ENCODE data around the gene SCT.
A peak's percentile ranks its signal among the peaks of the same experiment; 100 is the strongest.

SCT gene

GRCh38 chr11:592918-593317 lies 34.1 kb downstream of the SCT start:
- Mint-ChIP-seq H3K9me3 (no peaks in the 10 kb centered on the region), H3K27me3 (no peaks in the 10 kb centered on the region), H3K36me3 (peaks cover 60% of the 10 kb centered on the region), H3K4me1 (peaks cover 7% of the 10 kb centered on the region), H3K4me3 (no peak overlapping the region), H3K27ac (no peak overlapping the region)
- ATAC-seq = no peak

- peaks cover 7% of the 10 kb centered on the region for H3K4me1 Mint-ChIP-seq
- ATAC-seq = no peak
- H3K36me3 Mint-ChIP-seq = peaks cover 64% of the 10 kb centered on the region
- H3K27me3 Mint-ChIP-seq = no peaks in the 10 kb centered on the region
- H3K27ac Mint-ChIP-seq = no peak overlapping the region
- no peak overlapping the region for H3K4me3 Mint-ChIP-seq
- no peaks in the 10 kb centered on the region for H3K9me3 Mint-ChIP-seq
Measured at GRCh38 chr11:592501-592900, 34.5 kb downstream of the SCT start.

- no peak for ATAC-seq
- H3K9me3 Mint-ChIP-seq = no peaks in the 10 kb centered on the region
- H3K4me3 Mint-ChIP-seq = no peak overlapping the region
- H3K27me3 Mint-ChIP-seq = no peaks in the 10 kb centered on the region
- peaks cover 69% of the 10 kb centered on the region for H3K36me3 Mint-ChIP-seq
- no peak overlapping the region for H3K27ac Mint-ChIP-seq
- peaks cover 7% of the 10 kb centered on the region for H3K4me1 Mint-ChIP-seq
Measured at GRCh38 chr11:590997-591396, 36.0 kb downstream of the SCT start.

GRCh38 chr11:589798-590197 lies 37.2 kb downstream of the SCT start:
- Mint-ChIP-seq H3K36me3 (peaks cover 70% of the 10 kb centered on the region), H3K27ac (no peak overlapping the region), H3K9me3 (no peaks in the 10 kb centered on the region), H3K4me1 (peaks cover 7% of the 10 kb centered on the region), H3K4me3 (no peak overlapping the region), H3K27me3 (no peaks in the 10 kb centered on the region)
- ATAC-seq = no peak

GRCh38 chr11:587978-588380 lies 39.0 kb downstream of the SCT start:
- H3K4me1 Mint-ChIP-seq = peaks cover 11% of the 10 kb centered on the region
- H3K27ac Mint-ChIP-seq = no peak overlapping the region
- no peak overlapping the region for H3K4me3 Mint-ChIP-seq
- no peaks in the 10 kb centered on the region for H3K27me3 Mint-ChIP-seq
- no peaks in the 10 kb centered on the region for H3K9me3 Mint-ChIP-seq
- ATAC-seq = no peak
- H3K36me3 Mint-ChIP-seq = peaks cover 69% of the 10 kb centered on the region

- Mint-ChIP-seq H3K4me1 (peaks cover 11% of the 10 kb centered on the region), H3K27me3 (no peaks in the 10 kb centered on the region), H3K4me3 (no peak overlapping the region), H3K9me3 (no peaks in the 10 kb centered on the region), H3K36me3 (peaks cover 64% of the 10 kb centered on the region), H3K27ac (no peak overlapping the region)
- no peak for ATAC-seq
Measured at GRCh38 chr11:587546-587945, 39.4 kb downstream of the SCT start.

- H3K4me3 Mint-ChIP-seq = no peak overlapping the region
- H3K27me3 Mint-ChIP-seq = no peaks in the 10 kb centered on the region
- ATAC-seq = no peak
- H3K27ac Mint-ChIP-seq = no peak overlapping the region
- H3K36me3 Mint-ChIP-seq = peaks cover 64% of the 10 kb centered on the region
- peaks cover 16% of the 10 kb centered on the region for H3K4me1 Mint-ChIP-seq
- H3K9me3 Mint-ChIP-seq = no peaks in the 10 kb centered on the region
Measured at GRCh38 chr11:586376-587316, 40.3 kb downstream of the SCT start.

- peaks cover 52% of the 10 kb centered on the region for H3K36me3 Mint-ChIP-seq
- peaks cover 34% of the 10 kb centered on the region for H3K4me1 Mint-ChIP-seq
- no peaks in the 10 kb centered on the region for H3K27me3 Mint-ChIP-seq
- no peaks in the 10 kb centered on the region for H3K9me3 Mint-ChIP-seq
- no peak overlapping the region for H3K4me3 Mint-ChIP-seq
- no peak for ATAC-seq
- no peak overlapping the region for H3K27ac Mint-ChIP-seq
Measured at GRCh38 chr11:584287-584686, 42.7 kb downstream of the SCT start.

GRCh38 chr11:581752-582151 lies 45.2 kb downstream of the SCT start:
- Mint-ChIP-seq H3K4me3 (no peak overlapping the region), H3K27ac (no peak overlapping the region), H3K27me3 (no peaks in the 10 kb centered on the region)

GRCh38 chr11:581342-581741 lies 45.6 kb downstream of the SCT start:
- no peak for ATAC-seq
- H3K36me3 Mint-ChIP-seq = peaks cover 26% of the 10 kb centered on the region
- no peaks in the 10 kb centered on the region for H3K27me3 Mint-ChIP-seq
- no peaks in the 10 kb centered on the region for H3K9me3 Mint-ChIP-seq
- no peak overlapping the region for H3K4me3 Mint-ChIP-seq
- peaks cover 53% of the 10 kb centered on the region for H3K4me1 Mint-ChIP-seq
- no peak overlapping the region for H3K27ac Mint-ChIP-seq

More at GRCh38 chr11:581752-582151, 45.2 kb downstream of the SCT start:
- no peaks in the 10 kb centered on the region for H3K9me3 Mint-ChIP-seq
- H3K36me3 Mint-ChIP-seq = peaks cover 30% of the 10 kb centered on the region
- peaks cover 53% of the 10 kb centered on the region for H3K4me1 Mint-ChIP-seq
- no peak for ATAC-seq

- no peak overlapping the region for H3K27ac Mint-ChIP-seq
- H3K9me3 Mint-ChIP-seq = no peaks in the 10 kb centered on the region
- H3K4me1 Mint-ChIP-seq = peaks cover 58% of the 10 kb centered on the region
- no peak for ATAC-seq
- peak overlapping the region; percentile 16 for H3K4me3 Mint-ChIP-seq
- H3K27me3 Mint-ChIP-seq = peaks cover 6% of the 10 kb centered on the region
- H3K36me3 Mint-ChIP-seq = peaks cover 22% of the 10 kb centered on the region
Measured at GRCh38 chr11:579830-580601, 47.0 kb downstream of the SCT start.

- ATAC-seq = no peak
- Mint-ChIP-seq H3K36me3 (peaks cover 13% of the 10 kb centered on the region), H3K27ac (no peak overlapping the region), H3K4me3 (peak overlapping the region; percentile 79), H3K27me3 (peaks cover 16% of the 10 kb centered on the region), H3K9me3 (no peaks in the 10 kb centered on the region), H3K4me1 (peaks cover 63% of the 10 kb centered on the region)
Measured at GRCh38 chr11:578276-579035, 48.5 kb downstream of the SCT start.

- H3K27me3 Mint-ChIP-seq = peaks cover 16% of the 10 kb centered on the region
- no peaks in the 10 kb centered on the region for H3K9me3 Mint-ChIP-seq
- H3K36me3 Mint-ChIP-seq = peaks cover 13% of the 10 kb centered on the region
- H3K27ac Mint-ChIP-seq = peak overlapping the region; percentile 99
- peak overlapping the region; percentile 79 for H3K4me3 Mint-ChIP-seq
- peaks cover 63% of the 10 kb centered on the region for H3K4me1 Mint-ChIP-seq
- ATAC-seq = no peak
Measured at GRCh38 chr11:577611-577894, 49.4 kb downstream of the SCT start.

GRCh38 chr11:576811-577610 lies 50.0 kb downstream of the SCT start:
- Mint-ChIP-seq H3K4me1 (peaks cover 62% of the 10 kb centered on the region), H3K27ac (peak overlapping the region; percentile 99), H3K27me3 (peaks cover 16% of the 10 kb centered on the region), H3K4me3 (peak overlapping the region; percentile 79), H3K36me3 (peaks cover 11% of the 10 kb centered on the region), H3K9me3 (no peaks in the 10 kb centered on the region)
- no peak for ATAC-seq
